SIG-M5 treated with dmso at 0.1 percent for 504 hours (cell line): ENCODE data around the gene TREX2.
A peak's percentile ranks its signal among the peaks of the same experiment; 100 is the strongest.

ENCODE experiments used
- DNase-seq: peaks from one replicate; lab custom pipeline; 2025; ENCODE audit not compliant: unreplicated experiment; lab: John Stamatoyannopoulos, UW

The TREX2 gene

GRCh38 chrX:153440556-153441135 is 5.2 kb downstream of the TREX2 start:
- no peak for DNase-seq

DNA sequence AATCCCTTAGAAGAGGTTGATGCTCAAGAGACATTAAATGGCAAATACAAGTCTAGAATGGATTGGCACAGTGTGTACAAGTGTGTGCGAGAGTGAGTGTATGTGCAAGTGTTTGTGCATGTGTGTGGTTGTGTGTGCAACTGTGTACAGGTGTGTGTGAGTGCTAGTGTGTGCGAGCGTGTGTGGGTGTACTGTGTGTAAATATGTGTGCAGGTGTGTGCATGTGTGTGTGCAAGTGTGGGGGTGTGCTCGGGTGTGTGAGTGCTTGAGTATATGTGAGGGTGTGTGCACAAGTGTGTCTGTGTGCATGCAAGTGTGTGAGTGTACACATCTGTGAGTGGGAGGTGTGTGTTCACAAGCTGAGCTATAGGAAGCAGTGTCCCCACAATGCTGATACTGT is 5.9 kb downstream of the TREX2 start:
- no peak for DNase-seq

- DNase-seq: peak; percentile 55
Observed at GRCh38 chrX:153438532-153438931, 7.3 kb downstream of the TREX2 start.

GRCh38 chrX:153435845-153436244 is 10.0 kb downstream of the TREX2 start:
- no peak for DNase-seq

DNA sequence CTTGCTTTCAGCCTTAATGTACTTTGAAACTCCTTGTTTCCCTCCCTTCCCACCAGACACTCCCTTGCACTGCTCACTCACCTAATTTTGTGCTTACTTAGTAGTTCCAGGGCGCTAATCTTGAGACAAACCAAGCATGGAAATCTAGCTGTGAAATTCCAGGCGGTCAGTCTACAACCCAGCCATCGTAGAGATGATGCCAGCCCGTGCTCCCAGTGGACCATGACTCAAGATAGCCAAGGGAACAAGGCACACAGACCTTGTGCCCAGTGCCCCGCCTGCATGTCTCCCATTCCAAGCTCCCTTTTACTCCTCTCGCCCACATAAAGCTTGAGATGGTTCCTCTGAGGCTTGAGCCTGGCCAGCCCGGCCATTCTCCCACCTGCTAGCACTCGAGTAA is 11.1 kb downstream of the TREX2 start:
- DNase-seq: no peak

DNA sequence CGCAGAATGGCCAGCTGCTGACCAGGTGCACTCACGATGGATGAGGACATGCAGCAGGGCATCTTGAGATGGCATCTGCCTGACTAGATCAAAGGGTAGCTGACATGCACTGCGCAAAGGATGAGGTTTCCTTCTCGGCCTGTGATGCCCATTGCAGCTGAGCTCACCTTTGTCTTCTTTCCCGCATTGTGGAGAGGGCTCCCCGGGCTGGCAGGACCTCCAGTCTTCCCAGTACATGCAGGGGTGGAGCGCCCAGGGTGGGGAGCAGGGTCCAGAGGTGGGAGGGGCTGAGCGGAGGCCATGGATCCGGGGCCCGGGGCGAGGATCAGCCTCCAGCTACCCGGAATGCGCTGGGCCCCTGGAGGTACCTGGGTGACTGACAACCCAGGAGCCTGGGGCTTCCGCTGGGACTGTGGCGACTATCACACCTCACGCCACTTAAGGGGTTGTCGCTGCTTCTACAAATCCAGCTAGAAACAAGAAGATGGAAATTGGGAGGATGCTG is 12.0 kb downstream of the TREX2 start:
- no peak for DNase-seq

- no peak for DNase-seq
Observed at GRCh38 chrX:153433161-153433680, 12.6 kb downstream of the TREX2 start.

- DNase-seq: no peak
Observed at GRCh38 chrX:153430796-153431195, 15.1 kb downstream of the TREX2 start.

DNA sequence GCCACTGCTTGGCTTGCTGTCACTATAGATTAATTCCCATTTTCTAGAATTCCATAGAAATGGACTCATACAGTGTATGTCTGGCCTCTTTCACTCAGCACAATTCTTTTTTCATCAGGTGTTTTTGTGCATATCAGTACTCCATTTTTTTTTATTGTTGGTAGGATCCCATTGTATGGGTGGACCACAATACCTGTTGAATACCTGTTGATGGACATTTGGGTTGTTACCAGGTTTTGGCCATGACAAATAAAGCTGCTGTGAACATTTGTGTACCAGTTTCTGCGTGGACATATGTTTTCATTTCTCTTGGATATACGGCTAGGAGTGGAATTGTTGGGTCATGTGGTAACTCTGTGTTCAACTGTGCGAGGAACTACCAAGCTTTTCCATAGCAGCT is 19.7 kb downstream of the TREX2 start:
- DNase-seq: no peak

DNA sequence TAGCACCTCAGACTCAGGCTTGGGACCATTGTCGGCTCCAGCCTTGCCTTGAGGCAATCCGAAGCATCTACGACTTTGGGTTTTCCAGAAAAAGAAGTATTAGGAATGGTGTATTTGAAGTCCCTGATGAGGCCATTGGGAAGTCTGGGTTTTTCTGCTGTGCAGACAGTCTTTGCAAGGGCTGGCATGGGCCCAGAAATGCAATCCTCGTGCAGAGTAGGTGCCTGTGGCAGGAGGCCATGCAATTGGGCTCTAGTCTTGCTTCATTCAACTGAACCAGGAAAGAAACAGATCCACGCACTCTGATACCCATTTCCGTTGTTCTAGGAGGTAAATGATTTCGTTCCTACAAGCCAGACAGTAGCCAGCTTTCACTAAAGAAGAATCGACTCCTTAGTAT is 22.2 kb downstream of the TREX2 start:
- no peak for DNase-seq

DNA sequence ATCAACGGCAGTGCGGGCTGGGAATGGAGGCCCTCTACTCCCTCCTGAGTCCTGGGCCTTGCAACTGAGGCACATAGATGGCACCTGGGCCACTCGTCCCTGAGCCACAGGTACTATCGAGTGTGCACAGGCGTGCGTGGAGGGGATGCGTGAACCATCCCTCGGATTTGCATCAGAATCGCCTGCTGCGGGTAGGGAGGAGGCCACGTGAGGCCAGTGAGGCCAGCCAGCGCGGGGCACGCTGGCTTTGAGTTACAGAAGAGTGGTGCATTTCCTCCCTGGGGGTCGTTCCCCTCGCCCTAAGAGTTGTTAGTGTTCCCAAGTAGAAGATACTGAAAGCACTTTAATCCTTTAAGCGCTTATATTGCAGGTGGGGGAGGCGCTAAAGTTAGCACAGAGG is 24.0 kb downstream of the TREX2 start:
- no peak for DNase-seq

DNA sequence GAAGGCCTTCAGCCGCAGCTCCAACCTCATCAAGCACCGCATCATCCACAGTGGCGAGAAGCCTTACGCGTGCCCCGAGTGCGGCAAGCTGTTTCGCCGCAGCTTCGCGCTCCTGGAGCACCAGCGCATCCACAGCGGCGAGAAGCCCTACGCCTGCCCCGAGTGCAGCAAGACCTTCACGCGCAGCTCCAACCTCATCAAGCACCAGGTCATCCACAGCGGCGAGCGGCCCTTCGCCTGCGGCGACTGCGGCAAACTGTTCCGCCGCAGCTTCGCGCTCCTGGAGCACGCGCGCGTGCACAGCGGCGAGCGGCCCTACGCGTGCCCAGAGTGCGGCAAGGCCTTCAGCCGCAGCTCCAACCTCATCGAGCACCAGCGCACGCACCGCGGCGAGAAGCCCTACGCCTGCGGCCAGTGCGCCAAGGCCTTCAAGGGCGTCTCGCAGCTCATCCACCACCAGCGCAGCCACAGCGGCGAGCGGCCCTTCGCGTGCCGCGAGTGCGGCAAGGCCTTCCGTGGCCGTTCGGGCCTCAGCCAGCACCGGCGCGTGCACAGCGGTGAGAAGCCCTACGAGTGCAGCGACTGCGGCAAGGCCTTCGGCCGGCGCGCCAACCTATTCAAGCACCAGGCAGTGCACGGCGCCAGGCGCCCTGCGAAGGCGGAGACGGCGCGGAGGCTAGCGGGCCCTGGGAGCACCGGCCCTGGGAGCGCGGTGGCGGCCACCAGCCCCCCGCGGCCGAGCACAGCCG is 24.8 kb downstream of the TREX2 start:
- DNase-seq: no peak

DNA sequence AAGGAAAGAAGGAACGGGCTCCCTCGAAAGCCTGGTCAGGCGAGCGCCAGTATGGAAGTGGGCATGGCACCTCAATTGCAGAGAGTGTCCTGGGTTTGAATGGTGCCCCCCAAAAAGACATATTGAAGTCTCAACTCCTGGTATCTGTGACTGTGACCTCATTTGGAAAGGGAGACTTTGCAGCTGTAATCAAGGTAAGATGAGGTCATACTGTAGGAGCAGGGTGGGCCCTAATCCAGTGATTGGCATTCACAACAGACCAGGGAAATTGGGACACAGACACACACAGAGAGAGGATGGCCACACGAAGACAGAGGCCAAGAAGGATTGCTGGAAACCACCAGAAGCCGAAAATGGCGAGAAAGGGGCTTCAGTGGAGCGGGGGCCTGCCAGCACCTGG is 28.2 kb downstream of the TREX2 start:
- DNase-seq: no peak

DNA sequence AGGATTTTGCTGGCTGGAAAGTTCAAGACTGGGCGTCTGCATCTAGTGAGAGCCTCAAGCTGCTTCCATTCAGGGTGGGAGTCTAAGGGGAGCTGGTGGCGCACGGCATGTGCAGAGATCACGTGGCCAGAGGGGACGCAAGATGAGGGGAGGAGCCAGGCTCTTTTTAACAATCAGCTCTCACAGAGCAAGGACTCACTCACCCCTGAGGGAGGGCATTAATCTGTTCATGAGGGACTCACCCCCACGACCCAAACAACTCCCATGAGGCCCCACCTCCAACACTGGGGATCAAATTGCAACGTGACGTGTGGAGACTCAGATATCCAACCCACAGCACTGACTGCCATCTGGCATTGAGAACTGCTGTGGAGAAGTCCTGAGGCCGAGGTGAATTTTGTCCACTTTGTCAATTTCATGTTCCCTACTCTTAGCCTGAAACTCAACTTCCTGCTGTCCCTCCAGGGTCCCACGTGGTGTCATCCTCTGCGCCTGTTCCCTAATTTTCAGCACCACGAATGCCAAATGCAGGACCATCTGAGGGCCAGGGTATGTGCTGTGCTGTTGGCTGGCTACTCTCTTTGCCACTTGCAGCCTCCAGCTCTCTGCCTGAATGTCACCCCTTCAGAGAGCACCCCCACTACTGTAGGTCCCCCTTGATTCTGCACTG is 28.9 kb downstream of the TREX2 start:
- DNase-seq: no peak

DNA sequence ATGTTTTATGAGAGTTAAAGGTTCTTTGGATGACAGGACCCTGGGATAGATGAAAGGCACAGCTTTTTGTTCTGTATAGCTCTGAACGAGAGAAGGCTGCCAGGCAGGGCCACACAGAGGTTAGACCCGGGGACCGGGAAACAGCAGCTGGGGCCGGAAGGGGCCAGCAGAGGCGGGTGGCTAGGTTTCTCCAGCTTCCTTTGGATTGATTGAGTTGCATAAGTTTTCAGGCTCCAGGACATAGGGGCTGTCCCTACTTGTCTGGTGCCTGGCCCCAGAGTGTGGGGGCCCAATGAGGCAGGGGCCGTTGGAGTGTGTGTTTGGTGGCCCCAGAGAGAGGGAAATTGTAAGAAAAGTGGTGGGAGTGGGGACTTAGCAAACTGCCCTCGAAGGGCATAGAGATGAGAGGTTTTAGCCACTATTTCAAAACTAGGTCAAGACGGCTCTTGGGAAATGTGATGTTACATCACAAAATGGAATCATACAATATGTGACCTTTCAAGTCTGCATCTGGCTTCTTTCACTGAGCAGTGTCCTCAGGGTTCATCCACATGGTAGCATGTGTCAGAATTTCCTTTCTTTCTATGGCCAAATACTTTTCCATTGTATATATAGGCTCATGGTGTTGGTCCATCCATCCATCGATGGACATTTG is 30.9 kb downstream of the TREX2 start:
- DNase-seq: peak; percentile 45

GRCh38 chrX:153413731-153414130 is 32.1 kb downstream of the TREX2 start:
- no peak for DNase-seq

DNA sequence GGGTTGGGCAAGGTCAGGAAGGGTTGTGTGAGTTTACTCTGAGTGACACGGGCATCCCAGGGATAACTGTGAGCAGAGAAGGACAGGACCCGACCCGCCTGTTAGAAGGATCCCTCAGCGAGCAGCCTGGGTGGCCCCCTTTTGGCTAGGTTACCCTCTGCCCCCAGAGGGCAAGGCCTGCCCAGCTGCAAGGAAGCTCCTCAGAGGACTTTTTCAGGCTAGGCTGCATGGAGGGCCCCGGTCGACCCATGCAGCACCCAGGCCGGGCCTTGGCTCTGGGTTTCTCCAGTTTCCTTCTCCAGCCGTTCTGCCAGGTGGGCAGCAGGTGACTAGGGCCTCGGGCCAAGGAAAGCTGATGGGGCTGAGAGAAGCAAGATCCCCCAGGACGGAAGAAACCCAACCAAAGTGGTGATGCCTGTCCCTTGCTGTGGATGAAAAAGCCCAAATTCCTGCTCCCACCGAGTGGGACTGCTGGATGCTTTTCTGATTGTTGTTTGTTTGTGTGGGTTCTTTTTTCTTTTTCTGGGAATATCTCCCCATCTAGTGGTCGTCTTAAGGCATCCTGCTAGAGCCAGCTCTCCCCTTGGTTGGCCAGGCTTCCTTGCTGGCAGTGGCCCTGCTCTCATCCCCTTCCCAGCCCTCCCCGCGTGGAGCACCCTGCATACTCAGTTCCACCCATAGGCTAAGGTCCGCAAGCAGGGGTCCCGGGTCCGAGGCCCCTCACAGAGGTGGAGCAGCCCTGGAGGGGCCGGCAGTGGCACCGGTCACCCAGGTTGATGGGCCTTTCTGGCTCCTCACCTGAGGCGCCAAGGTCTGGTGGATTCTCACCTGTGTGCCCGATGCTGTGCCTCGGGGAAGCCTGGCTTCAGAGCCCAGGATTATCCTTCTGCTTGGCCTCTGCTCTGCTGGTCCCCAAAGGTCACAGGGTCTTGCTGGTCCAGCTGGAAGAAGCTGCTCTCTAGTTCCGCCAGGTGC is 32.8 kb downstream of the TREX2 start:
- DNase-seq: no peak

- DNase-seq: no peak
Observed at GRCh38 chrX:153411988-153412574, 33.8 kb downstream of the TREX2 start.

DNA sequence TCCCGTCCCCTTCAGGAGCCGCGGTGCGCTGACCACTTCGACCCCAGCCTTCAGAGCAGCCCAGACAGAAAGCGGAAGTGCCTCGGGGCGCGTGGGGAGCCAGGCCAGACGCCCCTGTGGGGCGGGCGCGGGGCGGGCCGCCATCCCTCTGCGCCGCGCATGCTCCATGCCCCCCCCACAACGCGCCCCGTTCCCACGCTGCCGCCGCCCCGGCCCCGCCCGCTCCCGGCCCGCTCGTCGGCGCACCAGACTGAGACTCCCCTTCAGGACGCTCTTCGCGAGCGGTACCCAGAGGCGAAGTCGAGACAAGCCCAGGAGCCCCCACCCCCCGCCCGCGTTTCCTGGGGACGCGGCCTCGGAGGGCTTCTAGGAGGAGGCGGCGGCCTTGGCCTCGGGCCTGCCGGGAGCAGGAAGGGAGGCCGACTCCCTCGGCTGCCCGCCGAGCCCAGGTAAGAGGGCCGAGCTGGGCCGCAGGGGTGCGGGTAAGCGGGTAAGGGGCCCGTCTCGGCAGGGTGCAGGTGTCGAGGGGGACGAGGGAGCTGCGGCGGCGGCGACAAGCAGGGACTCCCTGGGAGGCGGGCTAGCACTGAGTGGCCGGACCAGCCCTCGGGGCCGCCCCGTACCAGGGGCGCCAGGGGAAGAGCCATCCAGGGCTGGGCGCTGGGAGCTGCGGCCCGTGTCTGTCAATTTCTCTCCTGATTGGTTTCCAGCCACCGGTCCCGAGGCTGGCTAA is 34.4 kb downstream of the TREX2 start, which contains the start of gene ZFP92:
Gene ZFP92, plus strand, starts transcription at position 218 of the 733 bp plus-strand sequence. CDS start 6,851 bp downstream, outside the sequence.
- DNase-seq: peak; percentile 17
